Astrocyte (in vitro differentiated cells and primary cell): Measurements from ENCODE around the gene MFSD11. TPM values are rescaled to one million over a fixed set of nuclear protein-coding genes. Genes with fewer than 3 reads are reported as not detected.

ENCODE experiments used
- DNase-seq: peaks from one replicate; pipeline ENCODE4 v3.0.0-alpha.2; 2010; ENCODE audit warnings: low read depth
- FAIRE-seq: peaks from 2 replicates; lab custom pipeline; 2011; peaks lifted over from hg19 to GRCh38; lab: Jason Lieb, UNC
- H2AFZ ChIP-seq: 2 replicates; pipeline ENCODE4 v1.6.0; 2012; ENCODE audit warnings: low read depth, low read length, inconsistent platforms
- H3K27ac ChIP-seq: 2 replicates; pipeline ENCODE4 v1.5.1; 2011; ENCODE audit warnings: low read depth, low read length, inconsistent platforms
- H3K27me3 ChIP-seq: 2 replicates; pipeline ENCODE4 v1.6.0; 2011; ENCODE audit warnings: low read length, inconsistent platforms; ENCODE audit not compliant: insufficient read depth
- H3K36me3 ChIP-seq: 2 replicates; pipeline ENCODE4 v1.5.1; 2011; ENCODE audit warnings: low read length, inconsistent platforms; ENCODE audit not compliant: insufficient read depth
- H3K4me1 ChIP-seq: 2 replicates; pipeline ENCODE4 v1.5.1; 2011; ENCODE audit warnings: low read length, inconsistent platforms; ENCODE audit not compliant: insufficient read depth
- H3K4me2 ChIP-seq: 2 replicates; pipeline ENCODE4 v1.6.0; 2012; ENCODE audit warnings: low read length, inconsistent platforms
- H3K4me3 ChIP-seq: 2 replicates; pipeline ENCODE4 v1.5.1; 2011; ENCODE audit warnings: low read depth, mild to moderate bottlenecking, low read length, inconsistent platforms; ENCODE audit not compliant: insufficient read depth
- H3K79me2 ChIP-seq: 2 replicates; pipeline ENCODE4 v1.6.0; 2012; ENCODE audit warnings: mild to moderate bottlenecking, low read length, inconsistent platforms; ENCODE audit not compliant: insufficient read depth
- H3K9ac ChIP-seq: 2 replicates; pipeline ENCODE4 v1.6.0; 2012; ENCODE audit warnings: mild to moderate bottlenecking, low read length, inconsistent platforms
- H3K9me3 ChIP-seq: 2 replicates; pipeline ENCODE4 v1.5.1; 2012; ENCODE audit warnings: low read depth, mild to moderate bottlenecking, low read length, inconsistent platforms; ENCODE audit not compliant: insufficient read depth
- H4K20me1 ChIP-seq: 2 replicates; pipeline ENCODE4 v1.6.0; 2012; ENCODE audit warnings: low read length, inconsistent platforms; ENCODE audit not compliant: insufficient read depth
- H3K27ac Mint-ChIP-seq: one replicate; pipeline ENCODE4 v1.8.0; 2021; ENCODE audit warnings: mild to moderate bottlenecking, mixed read lengths; ENCODE audit not compliant: unreplicated experiment
- H3K27me3 Mint-ChIP-seq: one replicate; pipeline ENCODE4 v1.8.0; 2021; ENCODE audit warnings: low read depth, mixed read lengths; ENCODE audit not compliant: unreplicated experiment
- H3K36me3 Mint-ChIP-seq: one replicate; pipeline ENCODE4 v1.8.0; 2021; ENCODE audit warnings: low read depth, mixed read lengths; ENCODE audit not compliant: unreplicated experiment
- H3K4me1 Mint-ChIP-seq: one replicate; pipeline ENCODE4 v1.8.0; 2021; ENCODE audit warnings: low read depth, mixed read lengths; ENCODE audit not compliant: unreplicated experiment
- H3K4me3 Mint-ChIP-seq: one replicate; pipeline ENCODE4 v1.8.0; 2021; ENCODE audit warnings: mild to moderate bottlenecking, moderate library complexity, mixed read lengths; ENCODE audit not compliant: unreplicated experiment
- H3K9me3 Mint-ChIP-seq: one replicate; pipeline ENCODE4 v1.8.0; 2021; ENCODE audit warnings: mild to moderate bottlenecking, mixed read lengths; ENCODE audit not compliant: unreplicated experiment
- CTCF ChIP-seq: IDR thresholded peaks from 2 replicates; pipeline ENCODE4 v1.5.1; 2011; ENCODE audit warnings: low read depth, mild to moderate bottlenecking, inconsistent platforms, low read length, moderate library complexity; ENCODE audit not compliant: insufficient read depth
- EZH2 ChIP-seq: IDR thresholded peaks from 2 replicates; pipeline ENCODE4 v1.6.1; 2012; ENCODE audit warnings: mild to moderate bottlenecking, low read length, inconsistent platforms; ENCODE audit not compliant: insufficient read depth
- total RNA-seq: library from RNA; stranded (reverse); gene quantifications from 2 replicates; pipeline ENCODE4 v1.2.1, GENCODE V29; 2021

The MFSD11 gene
- total RNA-seq, 1 donor from 2014 or later: 20.9 TPM

- Mint-ChIP-seq H3K27ac (no peak overlapping the region), H3K4me1 (no peaks in the 10 kb centered on the region), H3K27me3 (peaks cover 39% of the 10 kb centered on the region), H3K9me3 (peaks cover 2% of the 10 kb centered on the region), H3K4me3 (no peak overlapping the region), H3K36me3 (no peaks in the 10 kb centered on the region)
- Histone ChIP-seq H3K4me1 (no peaks in the 10 kb centered on the region), H3K9ac (no peak overlapping the region), H4K20me1 (no peaks in the 10 kb centered on the region), H3K36me3 (no peaks in the 10 kb centered on the region), H3K4me3 (no peak overlapping the region), H3K9me3 (no peaks in the 10 kb centered on the region), H3K4me2 (no peak overlapping the region), H3K27me3 (peaks cover 9% of the 10 kb centered on the region), H3K27ac (no peak overlapping the region), H2AFZ (no peak overlapping the region), H3K79me2 (no peaks in the 10 kb centered on the region)
- TF ChIP-seq EZH2: no peak
- no peak for TF ChIP-seq CTCF
- no peak for FAIRE-seq
- no peak for DNase-seq
These were observed 86.2 kb downstream of the MFSD11 start for GRCh38 chr17:76824093-76824492.

DNA sequence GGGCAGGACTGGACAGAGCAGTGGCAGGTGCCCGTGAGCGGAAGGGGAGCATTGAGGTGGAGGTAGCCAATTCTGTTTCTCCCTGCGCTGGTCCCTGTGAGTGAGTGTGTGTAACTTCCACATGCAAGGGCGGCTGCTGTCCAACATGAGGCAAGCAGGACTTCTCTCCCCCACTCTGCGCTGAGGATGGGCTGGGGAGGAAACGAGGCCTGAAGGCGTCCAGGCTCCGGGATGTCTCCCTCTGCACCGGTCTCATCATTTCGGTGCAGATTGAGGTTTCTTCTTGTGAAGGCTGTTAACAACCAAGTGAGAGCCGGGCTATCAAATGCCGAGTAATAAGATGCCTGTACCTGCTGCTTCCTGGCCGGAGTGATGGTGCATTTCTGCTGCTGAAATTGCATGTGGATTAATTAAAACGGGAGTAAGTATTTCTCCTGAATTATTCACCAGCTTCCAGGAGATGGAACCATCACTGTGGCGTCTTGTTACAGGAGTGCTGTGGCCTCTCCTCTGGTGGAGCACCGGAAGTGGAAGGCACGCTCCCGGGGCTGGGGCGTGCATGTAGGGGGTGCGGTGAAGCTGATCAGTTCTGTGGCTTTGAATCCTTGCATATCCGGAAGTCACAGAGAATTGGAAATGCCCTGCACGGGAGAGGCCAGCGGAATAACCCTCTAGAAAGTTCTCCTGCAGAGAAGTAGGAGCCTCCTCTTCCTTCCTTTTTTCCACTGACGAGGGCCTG is 88.6 kb downstream of the MFSD11 start:
- no peaks in the 10 kb centered on the region for H3K9me3 ChIP-seq
- no peak overlapping the region for H2AFZ ChIP-seq
- no peaks in the 10 kb centered on the region for H3K79me2 ChIP-seq
- no peak overlapping the region for H3K4me3 Mint-ChIP-seq
- no peak overlapping the region for H3K4me3 ChIP-seq
- no peaks in the 10 kb centered on the region for H3K36me3 ChIP-seq
- no peaks in the 10 kb centered on the region for H3K27me3 ChIP-seq
- no peak overlapping the region for H3K4me2 ChIP-seq
- H3K27ac Mint-ChIP-seq: no peak overlapping the region
- H3K4me1 Mint-ChIP-seq: no peaks in the 10 kb centered on the region
- H3K4me1 ChIP-seq: no peaks in the 10 kb centered on the region
- H4K20me1 ChIP-seq: no peaks in the 10 kb centered on the region
- TF ChIP-seq EZH2: no peak
- TF ChIP-seq CTCF: no peak
- no peaks in the 10 kb centered on the region for H3K36me3 Mint-ChIP-seq
- FAIRE-seq (no peak), DNase-seq (no peak)
- no peak overlapping the region for H3K9ac ChIP-seq
- H3K9me3 Mint-ChIP-seq: peaks cover 2% of the 10 kb centered on the region
- peaks cover 43% of the 10 kb centered on the region for H3K27me3 Mint-ChIP-seq
- no peak overlapping the region for H3K27ac ChIP-seq

DNA sequence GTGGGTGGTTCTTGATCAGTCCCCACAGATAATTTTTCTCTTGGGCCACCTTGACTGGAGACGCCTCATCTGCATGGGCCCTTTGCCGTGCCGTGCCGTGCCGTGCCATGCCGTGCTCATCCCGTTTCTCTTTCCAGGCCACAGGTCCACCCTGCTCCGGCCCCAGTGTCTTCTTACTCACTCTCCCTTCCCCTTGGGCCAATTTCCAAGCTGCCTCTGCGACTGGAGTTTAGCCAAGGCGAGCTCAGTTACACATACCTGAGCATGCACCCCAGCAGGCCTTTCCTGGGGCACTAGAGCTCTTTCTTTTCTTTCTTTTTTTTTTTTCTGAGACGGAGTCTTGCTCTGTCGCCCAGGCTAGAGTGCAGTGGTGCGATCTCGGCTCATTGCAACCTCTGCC is 89.8 kb downstream of the MFSD11 start:
- H3K27ac Mint-ChIP-seq: no peak overlapping the region
- Histone ChIP-seq H2AFZ (no peak overlapping the region), H3K27me3 (no peaks in the 10 kb centered on the region), H3K27ac (no peak overlapping the region), H3K4me1 (no peaks in the 10 kb centered on the region), H3K36me3 (no peaks in the 10 kb centered on the region), H3K4me3 (no peak overlapping the region), H3K9me3 (no peaks in the 10 kb centered on the region), H4K20me1 (no peaks in the 10 kb centered on the region), H3K4me2 (no peak overlapping the region), H3K79me2 (no peaks in the 10 kb centered on the region), H3K9ac (no peak overlapping the region)
- no peak for FAIRE-seq
- DNase-seq: no peak
- no peaks in the 10 kb centered on the region for H3K36me3 Mint-ChIP-seq
- H3K27me3 Mint-ChIP-seq: peaks cover 38% of the 10 kb centered on the region
- H3K9me3 Mint-ChIP-seq: peaks cover 2% of the 10 kb centered on the region
- H3K4me1 Mint-ChIP-seq: no peaks in the 10 kb centered on the region
- no peak for TF ChIP-seq CTCF
- TF ChIP-seq EZH2: no peak
- no peak overlapping the region for H3K4me3 Mint-ChIP-seq
